Measurements from ENCODE around the gene STAM2.

The STAM2 gene

GRCh38 chr2:152071092-152071491, 104.5 kb downstream of the STAM2 start:
- DNase-seq (ENCODE audit: low spot score): no peak

GRCh38 chr2:152068226-152068625, 107.3 kb downstream of the STAM2 start:
- no peak for DNase-seq (ENCODE audit: low spot score)

GRCh38 chr2:152067823-152068222, 107.7 kb downstream of the STAM2 start:
- no peak for DNase-seq (ENCODE audit: low spot score)
